Measurements from ENCODE around the gene SHH.

DNA sequence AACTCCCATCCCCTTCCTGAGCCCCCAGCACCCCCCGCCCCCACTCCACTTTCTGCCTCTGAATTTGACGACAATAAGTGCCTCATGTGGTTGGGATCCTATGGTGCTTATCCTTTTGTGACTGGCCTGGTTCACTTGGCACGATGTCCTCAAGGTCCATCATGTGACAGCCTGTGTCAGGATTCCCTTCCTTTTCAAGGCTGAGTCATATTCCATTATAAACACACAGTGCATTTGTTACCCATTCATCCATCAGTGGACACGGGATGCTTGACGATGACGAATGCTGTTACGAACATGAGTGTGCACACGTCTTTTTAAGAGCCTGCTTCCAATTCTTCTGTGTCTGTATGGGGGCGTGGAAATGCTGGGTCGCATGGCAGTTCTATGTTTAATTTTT is 26.7 kb downstream of the SHH start:
- TF ChIP-seq, protein P1, sequence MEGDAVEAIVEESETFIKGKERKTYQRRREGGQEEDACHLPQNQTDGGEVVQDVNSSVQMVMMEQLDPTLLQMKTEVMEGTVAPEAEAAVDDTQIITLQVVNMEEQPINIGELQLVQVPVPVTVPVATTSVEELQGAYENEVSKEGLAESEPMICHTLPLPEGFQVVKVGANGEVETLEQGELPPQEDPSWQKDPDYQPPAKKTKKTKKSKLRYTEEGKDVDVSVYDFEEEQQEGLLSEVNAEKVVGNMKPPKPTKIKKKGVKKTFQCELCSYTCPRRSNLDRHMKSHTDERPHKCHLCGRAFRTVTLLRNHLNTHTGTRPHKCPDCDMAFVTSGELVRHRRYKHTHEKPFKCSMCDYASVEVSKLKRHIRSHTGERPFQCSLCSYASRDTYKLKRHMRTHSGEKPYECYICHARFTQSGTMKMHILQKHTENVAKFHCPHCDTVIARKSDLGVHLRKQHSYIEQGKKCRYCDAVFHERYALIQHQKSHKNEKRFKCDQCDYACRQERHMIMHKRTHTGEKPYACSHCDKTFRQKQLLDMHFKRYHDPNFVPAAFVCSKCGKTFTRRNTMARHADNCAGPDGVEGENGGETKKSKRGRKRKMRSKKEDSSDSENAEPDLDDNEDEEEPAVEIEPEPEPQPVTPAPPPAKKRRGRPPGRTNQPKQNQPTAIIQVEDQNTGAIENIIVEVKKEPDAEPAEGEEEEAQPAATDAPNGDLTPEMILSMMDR (IDR thresholded peaks at IDR 0.05): no peak
- no peak for TF ChIP-seq POLR2A (IDR thresholded peaks at IDR 0.05)

Data from testis (tissue), 2 donors.